SIG-M5 (cell line): Measurements from ENCODE around the gene ROBO4.

Experiments used
- DNase-seq: peaks from one replicate; lab custom pipeline; 2025; lab: John Stamatoyannopoulos, UW

ROBO4 gene

GRCh38 chr11:124897674-124898262 lies at the start of gene ROBO4:
ROBO4 (minus strand) TSS chr11:124897865; CDS start chr11:124897795, 70 bp downstream.
- DNase-seq, result no peak

- DNase-seq, result no peak
Observed at GRCh38 chr11:124946735-124947141, 49.1 kb upstream of the ROBO4 start.

- no peak for DNase-seq
Observed at GRCh38 chr11:124945826-124946225, 48.2 kb upstream of the ROBO4 start.

GRCh38 chr11:124944565-124944964 lies 46.9 kb upstream of the ROBO4 start:
- DNase-seq, result no peak

- DNase-seq, result no peak
Observed at GRCh38 chr11:124943741-124944140, 46.1 kb upstream of the ROBO4 start.

GRCh38 chr11:124943254-124943616 lies 45.6 kb upstream of the ROBO4 start:
- DNase-seq, result no peak

- DNase-seq, result no peak
Observed at GRCh38 chr11:124942466-124943253, 45.0 kb upstream of the ROBO4 start.

GRCh38 chr11:124941703-124942102 lies 44.0 kb upstream of the ROBO4 start:
- DNase-seq, result no peak

GRCh38 chr11:124938970-124939369 lies 41.3 kb upstream of the ROBO4 start:
- no peak for DNase-seq

- no peak for DNase-seq
Observed at GRCh38 chr11:124938206-124938765, 40.6 kb upstream of the ROBO4 start.

GRCh38 chr11:124937336-124937935 lies 39.8 kb upstream of the ROBO4 start:
- DNase-seq, result no peak

GRCh38 chr11:124935548-124936514 lies 38.2 kb upstream of the ROBO4 start, which contains the start of gene HEPACAM:
HEPACAM (minus strand) TSS chr11:124936047; CDS start chr11:124936006, 41 bp downstream.
- no peak for DNase-seq

GRCh38 chr11:124934862-124935547 lies 37.3 kb upstream of the ROBO4 start:
- no peak for DNase-seq

- no peak for DNase-seq
Observed at GRCh38 chr11:124930799-124931198, 33.1 kb upstream of the ROBO4 start.

GRCh38 chr11:124928942-124929665 lies 31.4 kb upstream of the ROBO4 start:
- no peak for DNase-seq

GRCh38 chr11:124923296-124923695 lies 25.6 kb upstream of the ROBO4 start:
- no peak for DNase-seq

GRCh38 chr11:124922831-124923230 lies 25.2 kb upstream of the ROBO4 start:
- DNase-seq, result no peak

GRCh38 chr11:124920870-124921609 lies 23.4 kb upstream of the ROBO4 start:
- DNase-seq, result no peak

GRCh38 chr11:124920356-124920755 lies 22.7 kb upstream of the ROBO4 start:
- DNase-seq, result no peak

- DNase-seq, result no peak
Observed at GRCh38 chr11:124919898-124920297, 22.2 kb upstream of the ROBO4 start.
